CD4-positive, alpha-beta T cell (primary cell): Measurements from ENCODE around the gene EGR2. TPM values are rescaled to one million over a fixed set of nuclear protein-coding genes. Genes with fewer than 3 reads are reported as not detected.

Experiments used
- ATAC-seq: fragments of 200-7000 bp; cut with Tn5 transposase; one replicate; pipeline ENCODE4 v1.10.0; 2022; ENCODE audit warnings: mild to moderate bottlenecking; ENCODE audit not compliant: poor library complexity
- CTCF ChIA-PET: fragments of 350-600 bp; sonication (Branson Sonifier 250); formaldehyde crosslinking; loops from one replicate; lab custom pipeline; 2021; ENCODE audit warnings: antibody characterized with exemption, inconsistent platforms; lab: Charles Lee
- POLR2A ChIA-PET: fragments of 350-600 bp; sonication (Branson Sonifier 250); formaldehyde crosslinking; loops from one replicate; lab custom pipeline; 2021; ENCODE audit warnings: antibody characterized with exemption, inconsistent platforms; lab: Charles Lee
- DNase-seq, 14 experiments: peaks; one replicate each; pipeline ENCODE4 v3.0.0-alpha.2; 2013 to 2020; ENCODE audit warnings: mixed read lengths in 2 of 14
- H3K27ac ChIP-seq, 2 donors: one replicate each; pipeline versions ENCODE4 v1.5.1 to v1.7.0; 2013; ENCODE audit warnings: low read length in 2 of 2, low read depth in 1 of 2, mild to moderate bottlenecking in 1 of 2
- H3K27me3 ChIP-seq, 2 experiments: 1 replicate in 1 of 2; 2 replicates in 1 of 2; pipeline versions ENCODE4 v1.6.1 to v1.7.0; 2013; ENCODE audit warnings: low read length in 2 of 2, control low read depth in 1 of 2, mild to moderate bottlenecking in 1 of 2, moderate library complexity in 1 of 2; ENCODE audit not compliant: insufficient read depth in 2 of 2, control insufficient read depth in 1 of 2
- H3K36me3 ChIP-seq: one replicate; pipeline ENCODE4 v1.6.1; 2013; ENCODE audit warnings: low read length, control low read depth; ENCODE audit not compliant: insufficient read depth
- H3K4me1 ChIP-seq: one replicate; pipeline ENCODE4 v1.6.1; 2013; ENCODE audit warnings: low read length, control low read depth; ENCODE audit not compliant: insufficient read depth
- H3K4me3 ChIP-seq: one replicate; pipeline ENCODE4 v1.5.1; 2013; ENCODE audit warnings: mild to moderate bottlenecking, low read length, moderate library complexity
- H3K9me3 ChIP-seq, 2 experiments: 1 replicate in 1 of 2; 2 replicates in 1 of 2; pipeline versions ENCODE4 v1.6.1 to v1.7.0; 2013; ENCODE audit warnings: low read length in 2 of 2, mild to moderate bottlenecking in 2 of 2, control low read depth in 1 of 2, moderate library complexity in 1 of 2; ENCODE audit not compliant: control insufficient read depth in 1 of 2, insufficient read depth in 1 of 2
- H3K27ac Mint-ChIP-seq: one replicate; pipeline ENCODE4 v1.8.0; 2020; ENCODE audit warnings: mixed read lengths
- H3K27me3 Mint-ChIP-seq: one replicate; pipeline ENCODE4 v1.8.0; 2021; ENCODE audit warnings: mixed read lengths
- H3K36me3 Mint-ChIP-seq: one replicate; pipeline ENCODE4 v1.8.0; 2021; ENCODE audit warnings: low read depth, mixed read lengths
- H3K4me1 Mint-ChIP-seq: one replicate; pipeline ENCODE4 v1.8.0; 2021; ENCODE audit warnings: low read depth, mixed read lengths
- H3K4me3 Mint-ChIP-seq: one replicate; pipeline ENCODE4 v1.8.0; 2020; ENCODE audit warnings: mild to moderate bottlenecking, mixed read lengths
- H3K9me3 Mint-ChIP-seq: one replicate; pipeline ENCODE4 v1.8.0; 2020; ENCODE audit warnings: mixed read lengths
- intact Hi-C, 2 experiments: fragments of 100-400 bp; cut with DNase I in 1 of 2; cut with micrococcal nuclease in 1 of 2; formaldehyde crosslinking; loops; one replicate each; pipeline versions ENCODE4 v1.15.1 to v1.9.0; 2023 to 2025; cut with DNase I, micrococcal nuclease
- total RNA-seq, 174 experiments: library from RNA in 2 of 174; stranded (reverse) in 2 of 174; gene quantifications; one replicate each; pipeline ENCODE4 v1.2.3 and lab custom pipeline; 2021 to 2026
- TF ChIP-seq, protein P1 (sequence below): fragments of 200-600 bp; IDR thresholded peaks from one replicate; pipeline ENCODE4 v1.8.0; 2022; ENCODE audit warnings: antibody characterized with exemption, mild to moderate bottlenecking

EGR2 gene
- total RNA-seq, 2 experiments from 2014 or later: 3.2 to 5.4 TPM

DNA sequence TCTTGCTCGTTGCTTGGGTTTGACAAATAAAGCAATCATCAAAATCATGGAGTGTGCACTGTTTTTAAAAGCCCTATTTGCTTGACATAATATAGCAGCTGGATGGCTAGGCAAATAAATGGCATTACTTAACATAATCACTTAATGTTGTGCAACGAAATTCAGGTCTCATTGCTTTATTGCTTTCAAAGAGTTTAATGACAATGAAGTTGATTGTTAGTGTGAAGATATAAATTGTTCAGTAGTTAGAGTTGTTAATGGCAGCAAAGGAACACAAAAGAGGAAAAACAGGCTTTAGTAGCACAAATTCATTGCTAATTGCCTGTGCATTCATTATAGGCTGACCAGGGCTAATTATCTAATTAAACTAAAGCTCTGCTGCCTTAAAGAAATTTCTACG is 19.3 kb downstream of the EGR2 start:
- no peak overlapping the region for H3K4me3 ChIP-seq
- POLR2A ChIA-PET: interaction anchor here (0.6 kb wide), 1 partner anchor 64 kb away, joined by 3 read pairs; no protein-coding TSS in a partner anchor
- H3K9me3 ChIP-seq: no peaks in the 10 kb centered on the region
- peaks cover 0 to 11% of the 10 kb centered on the region in 2 experiments for H3K27me3 ChIP-seq
- H3K9me3 Mint-ChIP-seq: no peaks in the 10 kb centered on the region
- no peak overlapping the region for H3K27ac Mint-ChIP-seq
- CTCF ChIA-PET: interaction anchor here (1.0 to 1.3 kb wide), 2 partner anchors 21 to 64 kb away, joined by 3 read pairs; no protein-coding TSS in a partner anchor
- ATAC-seq: no peak
- intact Hi-C loops: no loop called here
- TF ChIP-seq, protein P1, sequence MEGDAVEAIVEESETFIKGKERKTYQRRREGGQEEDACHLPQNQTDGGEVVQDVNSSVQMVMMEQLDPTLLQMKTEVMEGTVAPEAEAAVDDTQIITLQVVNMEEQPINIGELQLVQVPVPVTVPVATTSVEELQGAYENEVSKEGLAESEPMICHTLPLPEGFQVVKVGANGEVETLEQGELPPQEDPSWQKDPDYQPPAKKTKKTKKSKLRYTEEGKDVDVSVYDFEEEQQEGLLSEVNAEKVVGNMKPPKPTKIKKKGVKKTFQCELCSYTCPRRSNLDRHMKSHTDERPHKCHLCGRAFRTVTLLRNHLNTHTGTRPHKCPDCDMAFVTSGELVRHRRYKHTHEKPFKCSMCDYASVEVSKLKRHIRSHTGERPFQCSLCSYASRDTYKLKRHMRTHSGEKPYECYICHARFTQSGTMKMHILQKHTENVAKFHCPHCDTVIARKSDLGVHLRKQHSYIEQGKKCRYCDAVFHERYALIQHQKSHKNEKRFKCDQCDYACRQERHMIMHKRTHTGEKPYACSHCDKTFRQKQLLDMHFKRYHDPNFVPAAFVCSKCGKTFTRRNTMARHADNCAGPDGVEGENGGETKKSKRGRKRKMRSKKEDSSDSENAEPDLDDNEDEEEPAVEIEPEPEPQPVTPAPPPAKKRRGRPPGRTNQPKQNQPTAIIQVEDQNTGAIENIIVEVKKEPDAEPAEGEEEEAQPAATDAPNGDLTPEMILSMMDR: no peak
- no peaks in the 10 kb centered on the region for H3K36me3 ChIP-seq
- H3K4me1 Mint-ChIP-seq: no peaks in the 10 kb centered on the region
- no peaks in the 10 kb centered on the region for H3K4me1 ChIP-seq
- H3K27me3 Mint-ChIP-seq: peaks cover 47% of the 10 kb centered on the region
- no peak overlapping the region for H3K27ac ChIP-seq
- DNase-seq: no peak
- H3K4me3 Mint-ChIP-seq: no peak overlapping the region
- no peaks in the 10 kb centered on the region for H3K36me3 Mint-ChIP-seq

DNA sequence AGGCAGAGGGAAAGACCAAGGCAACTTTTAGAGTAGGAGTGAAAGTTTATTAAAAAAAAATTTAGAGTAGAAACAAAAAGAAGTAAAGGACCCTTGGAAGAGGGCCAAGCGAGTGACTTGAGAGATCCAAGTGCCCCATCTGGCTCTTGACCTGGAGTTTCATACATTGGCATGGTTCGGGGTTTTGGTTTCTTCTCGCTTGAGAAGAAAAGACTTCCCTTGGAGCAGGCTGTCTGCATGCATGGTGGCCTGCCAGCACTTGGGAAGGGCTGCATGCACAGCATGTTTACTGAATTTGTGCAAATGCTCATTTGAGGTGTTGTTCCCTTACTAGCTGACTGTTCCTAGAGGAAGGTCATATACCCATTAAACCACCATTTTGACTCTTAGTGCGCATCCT is 20.4 kb downstream of the EGR2 start:
- H3K4me1 ChIP-seq: no peaks in the 10 kb centered on the region
- H3K27ac Mint-ChIP-seq: no peak overlapping the region
- no peaks in the 10 kb centered on the region for H3K36me3 Mint-ChIP-seq
- TF ChIP-seq, protein P1: no peak
- H3K9me3 ChIP-seq: no peaks in the 10 kb centered on the region
- no peak overlapping the region for H3K4me3 Mint-ChIP-seq
- no peaks in the 10 kb centered on the region for H3K4me1 Mint-ChIP-seq
- ChIA-PET CTCF (no interaction called here), POLR2A (interaction anchor here (1.5 kb wide), 1 partner anchor 9 kb away, joined by 5 read pairs; the partner anchor contains the start of gene ADO)
- H3K27me3 Mint-ChIP-seq: peaks cover 52% of the 10 kb centered on the region
- DNase-seq (no peak), ATAC-seq (no peak)
- intact Hi-C loops: no loop called here
- H3K36me3 ChIP-seq: no peaks in the 10 kb centered on the region
- no peaks in the 10 kb centered on the region for H3K9me3 Mint-ChIP-seq
- no peak overlapping the region for H3K4me3 ChIP-seq
- H3K27ac ChIP-seq: no peak overlapping the region
- H3K27me3 ChIP-seq: peaks cover 0 to 11% of the 10 kb centered on the region in 2 experiments

DNA sequence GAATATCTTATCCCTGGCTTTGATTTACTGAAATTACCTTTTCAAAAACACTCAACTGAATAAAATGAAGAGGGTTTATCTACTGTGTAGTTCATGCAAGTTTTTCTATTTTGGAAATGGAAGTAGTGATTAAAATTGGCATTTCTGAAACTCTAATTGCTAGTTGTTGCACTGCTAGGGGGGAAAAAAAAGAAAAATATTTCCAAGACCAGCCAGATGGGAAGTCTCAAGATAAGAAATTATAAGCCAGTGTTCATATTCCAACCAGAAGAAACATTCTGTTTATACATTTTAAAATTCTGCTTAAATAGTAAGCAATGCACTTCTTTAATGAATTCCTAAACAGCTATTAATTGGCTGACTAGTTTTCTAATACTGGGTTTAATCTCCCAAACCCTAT is 21.1 kb downstream of the EGR2 start:
- no peak overlapping the region for H3K27ac Mint-ChIP-seq
- intact Hi-C loops: no loop called here
- no peaks in the 10 kb centered on the region for H3K36me3 Mint-ChIP-seq
- no peaks in the 10 kb centered on the region for H3K4me1 Mint-ChIP-seq
- peaks cover 52% of the 10 kb centered on the region for H3K27me3 Mint-ChIP-seq
- no peaks in the 10 kb centered on the region for H3K9me3 ChIP-seq
- H3K9me3 Mint-ChIP-seq: no peaks in the 10 kb centered on the region
- H3K4me3 Mint-ChIP-seq: no peak overlapping the region
- TF ChIP-seq, protein P1: no peak
- no peak for DNase-seq
- ChIA-PET CTCF (no interaction called here), POLR2A (interaction anchor here (1.5 kb wide), 1 partner anchor 9 kb away, joined by 5 read pairs; the partner anchor contains the start of gene ADO)
- no peak for ATAC-seq
- H3K4me3 ChIP-seq: no peak overlapping the region
- no peaks in the 10 kb centered on the region for H3K4me1 ChIP-seq
- H3K27me3 ChIP-seq: peaks cover 0 to 11% of the 10 kb centered on the region in 2 experiments
- H3K27ac ChIP-seq: no peak overlapping the region
- H3K36me3 ChIP-seq: no peaks in the 10 kb centered on the region
